Hepatocyte (in vitro differentiated cells): ENCODE results near the gene PHF1. TPM values are rescaled to one million over a fixed set of nuclear protein-coding genes. Genes with fewer than 3 reads are reported as not detected.

Experiments used
- DNase-seq: peaks from one replicate; pipeline ENCODE4 v3.0.0-alpha.2; 2016; ENCODE audit warnings: low spot score
- H2AFZ ChIP-seq: fragments of 200-600 bp; sonication (generic); 2 replicates; pipeline ENCODE4 v1.6.0; 2016; ENCODE audit warnings: antibody characterized with exemption, mild to moderate bottlenecking
- H3K27ac ChIP-seq: fragments of 200-600 bp; sonication (generic); 2 replicates; pipeline ENCODE4 v1.5.1; 2016; ENCODE audit warnings: mild to moderate bottlenecking
- H3K27me3 ChIP-seq: fragments of 200-600 bp; sonication (generic); 2 replicates; pipeline ENCODE4 v1.6.1; 2016
- H3K36me3 ChIP-seq: fragments of 200-600 bp; sonication (generic); replicated peaks from 2 replicates; pipeline ENCODE4 v1.5.1; 2016; ENCODE audit warnings: low read depth; ENCODE audit not compliant: insufficient read depth
- H3K4me1 ChIP-seq: fragments of 200-600 bp; sonication (generic); 2 replicates; pipeline ENCODE4 v1.5.1; 2016; ENCODE audit warnings: mild to moderate bottlenecking, moderate library complexity; ENCODE audit not compliant: insufficient read depth
- H3K4me2 ChIP-seq: fragments of 200-600 bp; sonication (generic); 2 replicates; pipeline ENCODE4 v1.6.0; 2016
- H3K4me3 ChIP-seq: fragments of 200-600 bp; sonication (generic); 2 replicates; pipeline ENCODE4 v1.5.1; 2016; ENCODE audit warnings: mild to moderate bottlenecking
- H3K79me2 ChIP-seq: fragments of 200-600 bp; sonication (generic); 2 replicates; pipeline ENCODE4 v1.6.0; 2017; ENCODE audit warnings: mild to moderate bottlenecking
- H3K9me2 ChIP-seq: fragments of 200-600 bp; sonication (generic); replicated peaks from 2 replicates; pipeline ENCODE4 v1.6.0; 2017; ENCODE audit warnings: mild to moderate bottlenecking; ENCODE audit not compliant: insufficient read depth
- H3K9me3 ChIP-seq: fragments of 200-600 bp; sonication (generic); 2 replicates; pipeline ENCODE4 v1.5.1; 2016; ENCODE audit warnings: low read depth, mild to moderate bottlenecking
- H4K20me1 ChIP-seq: fragments of 200-600 bp; sonication (generic); 2 replicates; pipeline ENCODE4 v1.6.0; 2016; ENCODE audit warnings: mild to moderate bottlenecking; ENCODE audit not compliant: insufficient read depth, poor library complexity, severe bottlenecking
- EZH2 ChIP-seq: fragments of 200-600 bp; sonication (generic); IDR thresholded peaks from 2 replicates; pipeline ENCODE4 v1.6.1; 2016; ENCODE audit warnings: antibody characterized with exemption, mild to moderate bottlenecking, borderline replicate concordance
- EZH2phosphoT487 ChIP-seq: fragments of 200-600 bp; sonication (generic); IDR thresholded peaks from one replicate; pipeline ENCODE4 v1.6.1; 2018; ENCODE audit warnings: antibody characterized with exemption, mild to moderate bottlenecking, low read depth, moderate library complexity; ENCODE audit not compliant: unreplicated experiment, severe bottlenecking
- whole genome bisulfite sequencing: methylation state at CpG from one replicate; pipeline ENCODE4 v1.1.6; 2016; ENCODE audit warnings: low lambda C conversion rate; ENCODE audit errors: missing lambda C conversion rate; 5-methylcytosine and 5-hydroxymethylcytosine counted together
- polyA plus RNA-seq: library from polyadenylated mRNA; unstranded; fragments of >200 nt; fragmentation: Nextera tagmentation; extraction: Ambion mirVana; gene quantifications from 2 replicates; pipeline ENCODE4 v1.2.1, GENCODE V29; 2016
- total RNA-seq: library from RNA; depleted of rRNA; stranded (reverse); fragments of >200 nt; gene quantifications from 2 replicates; pipeline ENCODE4 v1.2.3, GENCODE V29; 2014
- TF ChIP-seq, protein P1 (sequence below): fragments of 200-600 bp; sonication (generic); IDR thresholded peaks from 2 replicates; pipeline ENCODE4 v1.5.1; 2016; ENCODE audit warnings: antibody characterized with exemption, mild to moderate bottlenecking; ENCODE audit not compliant: poor library complexity

Gene PHF1
- total and polyA plus RNA-seq, 2 experiments from 2014 or later = 37.2 to 42.4 TPM

DNA sequence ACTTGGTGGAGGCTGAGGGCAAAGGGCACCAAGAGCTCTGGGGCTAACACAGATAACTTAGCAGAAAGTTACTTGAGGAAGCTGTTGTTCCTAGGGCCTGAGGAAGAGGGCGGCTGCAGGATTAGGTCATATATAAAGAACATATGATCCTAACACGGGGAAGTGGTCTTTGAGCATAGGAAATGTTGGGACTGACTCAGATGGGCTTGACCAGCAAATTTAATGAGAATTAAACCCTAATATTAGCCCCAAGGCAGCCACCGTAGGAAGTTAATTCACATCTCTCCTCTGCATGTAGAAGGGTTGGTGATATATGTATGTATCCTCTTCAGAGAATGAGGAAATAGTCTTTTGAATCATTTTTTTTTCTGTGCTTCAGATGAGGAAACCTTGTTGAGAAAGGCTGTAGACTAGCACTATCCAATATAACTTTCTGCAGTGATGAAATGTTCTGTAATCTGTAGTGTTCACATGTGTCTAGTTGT, 34.3 kb downstream of the PHF1 start:
- Histone ChIP-seq H3K36me3 (no peaks in the 10 kb centered on the region), H3K79me2 (no peaks in the 10 kb centered on the region), H3K9me3 (no peaks in the 10 kb centered on the region), H2AFZ (no peak overlapping the region), H4K20me1 (no peaks in the 10 kb centered on the region), H3K4me2 (no peak overlapping the region), H3K4me1 (no peaks in the 10 kb centered on the region), H3K27me3 (no peaks in the 10 kb centered on the region), H3K4me3 (no peak overlapping the region), H3K27ac (no peak overlapping the region), H3K9me2 (no peaks in the 10 kb centered on the region)
- no peak for DNase-seq
- WGBS = 95% methylated on average over 3 of the region's 3 CpGs
- TF ChIP-seq EZH2phosphoT487 = no peak
- TF ChIP-seq, protein P1, sequence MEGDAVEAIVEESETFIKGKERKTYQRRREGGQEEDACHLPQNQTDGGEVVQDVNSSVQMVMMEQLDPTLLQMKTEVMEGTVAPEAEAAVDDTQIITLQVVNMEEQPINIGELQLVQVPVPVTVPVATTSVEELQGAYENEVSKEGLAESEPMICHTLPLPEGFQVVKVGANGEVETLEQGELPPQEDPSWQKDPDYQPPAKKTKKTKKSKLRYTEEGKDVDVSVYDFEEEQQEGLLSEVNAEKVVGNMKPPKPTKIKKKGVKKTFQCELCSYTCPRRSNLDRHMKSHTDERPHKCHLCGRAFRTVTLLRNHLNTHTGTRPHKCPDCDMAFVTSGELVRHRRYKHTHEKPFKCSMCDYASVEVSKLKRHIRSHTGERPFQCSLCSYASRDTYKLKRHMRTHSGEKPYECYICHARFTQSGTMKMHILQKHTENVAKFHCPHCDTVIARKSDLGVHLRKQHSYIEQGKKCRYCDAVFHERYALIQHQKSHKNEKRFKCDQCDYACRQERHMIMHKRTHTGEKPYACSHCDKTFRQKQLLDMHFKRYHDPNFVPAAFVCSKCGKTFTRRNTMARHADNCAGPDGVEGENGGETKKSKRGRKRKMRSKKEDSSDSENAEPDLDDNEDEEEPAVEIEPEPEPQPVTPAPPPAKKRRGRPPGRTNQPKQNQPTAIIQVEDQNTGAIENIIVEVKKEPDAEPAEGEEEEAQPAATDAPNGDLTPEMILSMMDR = no peak
- no peak for TF ChIP-seq EZH2

DNA sequence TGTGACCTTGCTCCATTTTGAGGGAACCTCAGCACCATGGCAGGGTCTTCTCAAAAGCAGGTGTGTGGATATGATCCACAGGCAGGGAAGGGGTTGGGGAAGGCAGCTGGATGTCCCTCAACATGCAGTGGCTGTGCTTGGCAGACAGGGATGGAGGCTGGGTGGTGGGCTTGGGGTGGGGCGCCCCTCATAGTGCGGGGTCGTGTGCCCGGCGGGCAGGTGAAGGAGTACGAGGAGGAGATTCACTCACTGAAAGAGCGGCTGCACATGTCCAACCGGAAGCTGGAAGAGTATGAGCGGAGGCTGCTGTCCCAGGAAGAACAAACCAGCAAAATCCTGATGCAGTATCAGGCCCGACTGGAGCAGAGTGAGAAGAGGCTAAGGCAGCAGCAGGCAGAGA, 35.5 kb downstream of the PHF1 start:
- DNase-seq = no peak
- H3K27me3 ChIP-seq = no peaks in the 10 kb centered on the region
- TF ChIP-seq, protein P1 = no peak
- TF ChIP-seq EZH2phosphoT487 (no peak), EZH2 (no peak)
- no peaks in the 10 kb centered on the region for H3K4me1 ChIP-seq
- H3K36me3 ChIP-seq = no peaks in the 10 kb centered on the region
- H3K9me2 ChIP-seq = no peaks in the 10 kb centered on the region
- H3K27ac ChIP-seq = no peak overlapping the region
- no peak overlapping the region for H3K4me2 ChIP-seq
- H2AFZ ChIP-seq = no peak overlapping the region
- no peaks in the 10 kb centered on the region for H3K9me3 ChIP-seq
- WGBS = 99% methylated on average over 8 of the region's 10 CpGs
- H3K4me3 ChIP-seq = no peak overlapping the region
- H3K79me2 ChIP-seq = no peaks in the 10 kb centered on the region
- H4K20me1 ChIP-seq = no peaks in the 10 kb centered on the region

DNA sequence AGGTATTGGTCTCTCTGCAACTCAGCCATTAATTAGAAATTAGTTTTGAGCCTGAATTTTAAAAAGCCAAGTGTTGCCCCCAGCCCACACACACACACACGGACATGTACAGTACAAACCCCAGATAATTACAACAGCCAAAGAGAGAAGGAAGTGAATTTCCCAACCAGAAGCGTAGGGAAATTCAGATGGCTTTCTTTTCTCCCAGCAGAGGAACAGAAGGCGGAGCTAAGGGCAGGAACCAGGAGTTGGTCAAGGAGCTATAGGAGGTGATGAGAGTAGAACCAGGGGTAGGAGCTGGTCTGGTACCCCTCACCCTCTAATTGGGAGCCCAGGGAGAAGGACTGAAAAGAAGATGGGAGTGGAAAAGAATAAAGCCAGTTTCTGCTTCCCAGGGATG, 39.6 kb downstream of the PHF1 start:
- Histone ChIP-seq H3K4me1 (no peaks in the 10 kb centered on the region), H3K4me3 (no peak overlapping the region), H2AFZ (no peak overlapping the region), H3K9me2 (no peaks in the 10 kb centered on the region), H3K36me3 (no peaks in the 10 kb centered on the region), H3K27ac (no peak overlapping the region), H3K27me3 (no peaks in the 10 kb centered on the region), H3K4me2 (no peak overlapping the region), H3K79me2 (peaks cover 12% of the 10 kb centered on the region), H3K9me3 (no peaks in the 10 kb centered on the region), H4K20me1 (no peaks in the 10 kb centered on the region)
- 96% methylated on average over 3 of the region's 3 CpGs for WGBS
- no peak for TF ChIP-seq EZH2
- no peak for TF ChIP-seq EZH2phosphoT487
- TF ChIP-seq, protein P1 = no peak
- DNase-seq = no peak

DNA sequence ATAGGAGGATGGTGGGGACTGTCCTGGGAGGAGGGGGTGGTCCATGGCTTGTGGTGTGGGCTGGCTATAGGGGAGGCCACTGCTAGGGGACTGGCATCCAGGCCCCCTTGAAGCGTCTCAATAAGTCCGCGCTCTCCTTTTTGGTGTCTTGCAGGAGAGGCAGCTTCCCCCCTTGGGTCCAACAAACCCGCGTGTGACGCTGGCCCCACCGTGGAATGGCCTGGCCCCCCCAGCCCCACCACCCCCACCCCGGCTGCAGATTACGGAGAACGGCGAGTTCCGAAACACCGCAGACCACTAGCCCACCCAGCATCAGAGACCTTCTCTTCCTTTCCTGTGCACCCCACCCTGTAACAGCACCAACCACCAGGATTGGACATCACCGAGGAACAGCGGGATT, 40.8 kb downstream of the PHF1 start:
- no peak for DNase-seq
- H3K27ac ChIP-seq = no peak overlapping the region
- over 99% methylated on average over 7 of the region's 15 CpGs for WGBS
- no peaks in the 10 kb centered on the region for H3K27me3 ChIP-seq
- H2AFZ ChIP-seq = no peak overlapping the region
- H3K4me3 ChIP-seq = no peak overlapping the region
- no peaks in the 10 kb centered on the region for H4K20me1 ChIP-seq
- no peaks in the 10 kb centered on the region for H3K4me1 ChIP-seq
- no peaks in the 10 kb centered on the region for H3K9me2 ChIP-seq
- H3K36me3 ChIP-seq = no peaks in the 10 kb centered on the region
- TF ChIP-seq, protein P1 = no peak
- TF ChIP-seq EZH2 (no peak), EZH2phosphoT487 (no peak)
- H3K9me3 ChIP-seq = no peaks in the 10 kb centered on the region
- no peak overlapping the region for H3K4me2 ChIP-seq
- peaks cover 21% of the 10 kb centered on the region for H3K79me2 ChIP-seq
